Esophagus (tissue), 2 donors: Measurements from ENCODE around the gene CDK6. TPM values are rescaled to one million over a fixed set of nuclear protein-coding genes. Genes with fewer than 3 reads are reported as not detected.

Source experiments
- H3K27ac ChIP-seq, 2 donors: one replicate each; pipeline ENCODE4 v1.5.1; 2013; ENCODE audit warnings: low read depth in 2 of 2, mild to moderate bottlenecking in 2 of 2, inconsistent platforms in 1 of 2, low read length in 1 of 2, moderate library complexity in 1 of 2
- H3K27me3 ChIP-seq, 2 donors: one replicate each; pipeline ENCODE4 v1.6.1; 2013; ENCODE audit warnings: low read length in 2 of 2, control low read depth in 1 of 2, mild to moderate bottlenecking in 1 of 2; ENCODE audit not compliant: insufficient read depth in 2 of 2, control insufficient read depth in 1 of 2
- H3K36me3 ChIP-seq, 2 donors: one replicate each; pipeline ENCODE4 v1.6.1; 2013; ENCODE audit warnings: low read length in 1 of 2; ENCODE audit not compliant: control insufficient read depth in 2 of 2, insufficient read depth in 2 of 2
- H3K4me1 ChIP-seq, 2 donors: one replicate each; pipeline ENCODE4 v1.6.1; 2013; ENCODE audit warnings: low read length in 1 of 2; ENCODE audit not compliant: control insufficient read depth in 2 of 2, insufficient read depth in 2 of 2
- H3K4me3 ChIP-seq, 2 donors: one replicate each; pipeline ENCODE4 v1.5.1; 2013; ENCODE audit warnings: low read length in 2 of 2, mild to moderate bottlenecking in 2 of 2, low read depth in 1 of 2, moderate library complexity in 1 of 2
- H3K9me3 ChIP-seq, 2 donors: one replicate each; pipeline ENCODE4 v1.6.1; 2013; ENCODE audit warnings: mild to moderate bottlenecking in 2 of 2, low read depth in 1 of 2, low read length in 1 of 2, moderate library complexity in 1 of 2; ENCODE audit not compliant: control insufficient read depth in 2 of 2, insufficient read depth in 1 of 2
- WGBS, 2 donors: extraction: QIAGEN DNeasy Blood & Tissue Kit; methylation state at CpG; one replicate each; pipeline ENCODE4 v1.1.7; 2013; 5-methylcytosine and 5-hydroxymethylcytosine counted together
- polyA plus RNA-seq, 2 donors: library from polyadenylated mRNA; stranded (reverse); fragments of 200-250 nt; gene quantifications; one replicate each; pipeline ENCODE4 v1.2.3, GENCODE V29; 2013
- donor health status: healthy with polysubstance abuse.
- donor health status: Bipolar disorder and iron deficiency.

The CDK6 gene
- polyA plus RNA-seq, 2 donors = 1.4 to 2.2 TPM

DNA sequence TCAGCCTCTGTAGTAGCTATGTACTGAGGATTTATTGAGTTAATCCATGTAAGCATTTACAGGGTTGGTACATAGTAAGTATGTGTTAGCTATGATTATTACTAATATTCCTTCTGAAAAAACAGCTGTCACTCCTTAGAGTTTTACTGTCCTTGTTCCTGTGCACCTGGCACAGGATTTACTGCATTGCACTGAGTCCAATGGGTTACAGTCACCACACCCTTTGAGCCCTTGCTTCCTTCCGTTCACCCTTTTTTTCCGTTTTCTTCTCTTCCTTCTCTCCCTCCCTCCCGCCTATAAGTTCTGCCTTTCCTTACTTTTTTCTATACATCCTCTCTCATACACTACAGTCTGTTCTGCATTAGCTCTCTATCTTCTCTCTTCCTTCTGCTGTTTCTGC is 12.5 kb upstream of the CDK6 start:
- Histone ChIP-seq H3K4me1 (no peaks in the 10 kb centered on the region), H3K4me3 (no peak overlapping the region), H3K36me3 (no peaks in the 10 kb centered on the region), H3K9me3 (no peaks in the 10 kb centered on the region), H3K27me3 (no peaks in the 10 kb centered on the region), H3K27ac (no peak overlapping the region)
- 68 to 86% methylated on average over 3 of the region's 3 CpGs for WGBS, 2 donors

DNA sequence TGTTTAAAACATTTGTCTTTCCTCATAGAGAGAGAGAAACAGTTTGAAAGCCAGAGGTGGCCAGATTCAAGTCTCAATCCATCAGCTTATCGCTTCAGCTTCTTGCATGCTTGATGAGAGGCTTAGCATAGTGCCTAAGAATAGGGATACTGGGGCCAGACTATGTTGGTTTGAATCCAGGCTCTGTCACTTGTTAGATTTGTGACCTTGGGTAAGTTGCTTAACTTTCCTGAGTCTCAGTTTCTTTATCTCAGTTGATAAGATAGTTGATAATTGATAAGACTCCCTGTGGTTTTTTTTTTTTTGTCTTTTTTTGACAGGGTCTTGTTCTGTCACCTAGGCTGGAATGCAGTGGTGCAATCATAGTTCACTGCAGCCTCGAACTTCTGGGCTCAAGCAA is 12.1 kb upstream of the CDK6 start:
- Histone ChIP-seq H3K27me3 (no peaks in the 10 kb centered on the region), H3K4me1 (no peaks in the 10 kb centered on the region), H3K9me3 (no peaks in the 10 kb centered on the region), H3K4me3 (no peak overlapping the region), H3K36me3 (no peaks in the 10 kb centered on the region), H3K27ac (no peak overlapping the region)
- WGBS, 2 donors = 82 to 88% methylated on average over 2 of the region's 2 CpGs

DNA sequence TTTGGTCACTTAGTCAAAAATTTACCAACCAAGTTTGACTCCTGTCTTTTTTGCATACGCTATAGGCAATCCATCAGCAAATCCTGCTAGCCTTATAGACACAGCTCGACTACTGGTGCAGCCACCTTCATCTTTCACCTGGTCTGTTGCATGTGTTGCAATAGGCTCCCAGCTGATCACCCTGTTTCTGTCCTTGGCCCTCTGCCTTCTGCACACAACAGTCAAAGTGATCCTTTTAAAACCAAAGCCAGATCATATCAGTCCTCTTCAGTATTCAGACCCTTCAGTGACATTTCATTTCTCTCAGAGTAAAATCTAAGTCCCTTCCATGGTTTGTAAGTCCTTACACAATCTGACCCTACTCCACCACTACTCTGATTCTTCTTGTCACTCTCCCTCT is 10.9 kb upstream of the CDK6 start:
- Histone ChIP-seq H3K9me3 (no peaks in the 10 kb centered on the region), H3K4me1 (no peaks in the 10 kb centered on the region), H3K4me3 (no peak overlapping the region), H3K36me3 (no peaks in the 10 kb centered on the region), H3K27ac (no peak overlapping the region), H3K27me3 (no peaks in the 10 kb centered on the region)
- WGBS, 2 donors = 87 to 90% methylated on average over 2 of the region's 2 CpGs

DNA sequence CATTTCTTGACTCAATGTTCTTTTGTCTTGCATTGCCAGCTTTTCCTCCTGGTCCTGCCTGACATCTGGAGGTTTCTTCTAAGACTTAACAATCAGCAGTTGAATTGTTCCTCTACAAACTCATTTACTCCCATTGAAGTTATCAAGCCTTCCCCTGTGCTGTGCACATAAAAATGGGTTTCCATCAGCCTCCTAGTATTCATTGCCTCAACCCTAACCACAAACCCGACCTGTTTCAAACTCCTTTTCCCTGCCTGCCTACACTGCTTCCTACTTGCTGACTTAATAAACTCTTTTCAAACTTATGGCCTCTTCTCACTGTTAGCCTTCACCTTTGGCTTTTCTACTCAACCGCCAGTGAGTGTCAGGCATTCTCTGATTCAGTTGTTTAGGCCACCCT is 9.4 kb upstream of the CDK6 start:
- Histone ChIP-seq H3K36me3 (no peaks in the 10 kb centered on the region), H3K4me1 (no peaks in the 10 kb centered on the region), H3K9me3 (no peaks in the 10 kb centered on the region), H3K4me3 (no peak overlapping the region), H3K27ac (no peak overlapping the region), H3K27me3 (no peaks in the 10 kb centered on the region)
- WGBS, 2 donors = 77 to 81% methylated on average over 2 of the region's 2 CpGs

DNA sequence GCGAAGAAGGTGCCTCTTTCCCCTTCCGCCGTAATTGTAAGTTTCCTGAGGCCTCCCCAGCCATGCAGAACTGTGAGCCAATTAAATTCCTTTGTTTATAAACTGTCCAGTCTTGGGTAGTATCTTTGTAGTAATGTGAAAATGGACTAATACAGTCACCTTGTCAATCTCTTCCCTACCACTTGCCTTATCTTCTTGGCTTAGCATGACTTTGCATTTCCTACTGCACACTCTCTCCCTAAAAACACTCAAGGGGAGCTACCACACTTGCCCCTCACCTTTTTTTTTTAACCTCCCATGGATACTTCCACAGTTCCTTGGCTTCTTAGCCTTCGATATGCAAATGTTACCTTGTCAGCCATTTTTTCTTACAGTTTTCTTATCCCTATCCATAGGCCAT is 7.4 kb upstream of the CDK6 start:
- Histone ChIP-seq H3K9me3 (no peaks in the 10 kb centered on the region), H3K27ac (no peak overlapping the region), H3K4me1 (no peaks in the 10 kb centered on the region), H3K27me3 (no peaks in the 10 kb centered on the region), H3K36me3 (no peaks in the 10 kb centered on the region), H3K4me3 (no peak overlapping the region)
- 90 to 93% methylated on average over 4 of the region's 4 CpGs for WGBS, 2 donors

DNA sequence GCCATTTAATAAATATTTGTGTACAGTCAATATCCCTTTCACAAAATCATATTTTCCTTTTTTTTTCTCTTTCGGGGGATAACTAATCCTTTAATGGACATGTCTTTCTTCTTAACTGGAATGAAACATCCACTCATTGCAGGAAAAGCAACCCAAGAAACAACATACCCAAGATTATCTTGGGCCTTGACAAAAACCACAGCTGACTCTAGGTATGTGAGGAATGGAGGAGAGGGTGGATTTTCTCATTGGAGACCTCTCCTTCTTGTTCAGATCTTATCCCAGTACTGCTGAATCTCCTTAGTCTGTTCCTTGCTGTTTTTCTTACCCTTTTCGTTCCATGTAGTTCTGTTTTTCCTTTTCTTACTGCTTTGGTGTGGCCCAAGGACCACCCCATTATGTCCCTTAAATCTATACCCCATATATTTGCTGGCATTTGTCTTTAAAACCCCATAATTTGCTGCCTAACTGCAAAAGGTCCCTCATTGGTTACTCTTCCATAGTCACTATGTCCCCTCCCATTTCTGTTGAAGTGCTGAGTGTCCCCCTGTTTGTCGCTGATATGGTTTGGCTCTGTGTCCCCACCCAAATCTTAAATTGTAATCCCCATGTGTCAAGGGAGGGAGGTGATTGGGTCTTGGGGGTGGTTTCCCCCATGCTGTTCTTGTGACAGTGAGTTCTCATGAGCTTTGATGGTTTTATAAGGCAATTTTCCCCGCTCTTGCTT is 6.8 kb upstream of the CDK6 start:
- 91 to 95% methylated on average over 4 of the region's 4 CpGs for WGBS, 2 donors
- Histone ChIP-seq H3K27ac (no peak overlapping the region), H3K4me3 (no peak overlapping the region), H3K9me3 (no peaks in the 10 kb centered on the region), H3K36me3 (no peaks in the 10 kb centered on the region), H3K27me3 (no peaks in the 10 kb centered on the region), H3K4me1 (no peaks in the 10 kb centered on the region)

DNA sequence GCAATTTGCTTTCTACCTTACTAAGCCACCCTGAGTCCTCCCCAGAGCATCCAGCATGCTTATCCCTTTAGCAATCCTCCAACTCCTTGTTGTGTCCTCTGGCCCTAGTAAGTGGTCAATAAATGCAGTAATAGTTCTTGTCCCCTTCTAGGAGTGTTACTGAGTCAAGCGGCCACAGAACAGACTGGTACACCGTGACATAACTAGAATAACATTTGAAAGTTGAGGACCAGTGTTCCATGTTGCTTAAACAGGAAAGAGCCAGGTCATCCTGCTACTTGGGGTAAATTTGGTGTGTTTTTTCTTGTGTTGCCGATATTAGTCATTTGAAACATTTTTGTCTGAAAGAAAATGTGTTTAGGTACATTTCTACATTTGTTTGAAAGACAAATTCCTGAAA is 4.8 kb upstream of the CDK6 start:
- Histone ChIP-seq H3K4me1 (no peaks in the 10 kb centered on the region), H3K9me3 (no peaks in the 10 kb centered on the region), H3K4me3 (no peak overlapping the region), H3K27me3 (no peaks in the 10 kb centered on the region), H3K27ac (no peak overlapping the region), H3K36me3 (no peaks in the 10 kb centered on the region)
- WGBS, 2 donors = 76 to 81% methylated on average over 3 of the region's 3 CpGs

DNA sequence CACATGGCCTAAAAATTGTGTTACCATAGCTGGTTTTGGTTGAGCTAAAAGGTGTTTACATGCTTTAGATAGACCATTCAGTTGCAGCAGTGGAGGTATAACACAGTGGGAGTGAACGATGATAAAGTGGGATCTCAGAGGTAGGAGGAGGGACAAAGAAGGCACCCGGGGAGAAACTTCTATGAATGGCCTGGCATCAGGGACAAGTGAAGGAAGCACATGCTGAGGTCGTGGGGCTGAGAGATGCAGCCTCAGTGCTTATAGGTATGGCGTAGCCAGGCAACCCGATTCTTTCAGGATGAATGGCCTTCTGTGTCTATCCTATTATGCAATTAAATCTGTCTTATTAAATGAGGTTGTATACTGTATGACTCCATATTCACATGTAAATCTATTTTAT is 3.9 kb upstream of the CDK6 start:
- no peaks in the 10 kb centered on the region for H3K9me3 ChIP-seq
- H3K4me3 ChIP-seq = no peak overlapping the region
- no peaks in the 10 kb centered on the region for H3K27me3 ChIP-seq
- H3K4me1 ChIP-seq = no peaks in the 10 kb centered on the region
- H3K27ac ChIP-seq = no peak overlapping the region
- no peaks in the 10 kb centered on the region for H3K36me3 ChIP-seq
- WGBS, 2 donors = 71 to 76% methylated on average over 5 of the region's 5 CpGs

DNA sequence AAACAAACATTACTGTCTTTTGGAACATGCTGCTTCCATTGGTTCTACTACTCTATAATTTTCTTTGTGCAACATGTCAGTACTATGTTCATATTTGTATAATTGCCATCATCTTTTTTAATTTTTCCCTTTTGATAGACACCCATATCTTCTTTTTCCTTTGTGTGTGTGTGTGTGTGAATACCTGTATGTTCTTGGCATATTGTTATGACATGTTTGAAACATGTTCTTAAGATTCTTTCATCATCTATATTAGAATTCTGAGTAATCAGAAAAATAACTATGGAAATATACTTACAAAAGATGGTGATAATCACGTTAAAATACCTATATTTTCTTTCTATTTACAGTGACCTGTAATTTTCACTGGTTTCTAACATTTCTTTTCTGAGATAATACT is 3.5 kb upstream of the CDK6 start:
- no peak overlapping the region for H3K27ac ChIP-seq
- H3K27me3 ChIP-seq = no peaks in the 10 kb centered on the region
- H3K4me1 ChIP-seq = no peaks in the 10 kb centered on the region
- H3K9me3 ChIP-seq = no peaks in the 10 kb centered on the region
- no peaks in the 10 kb centered on the region for H3K36me3 ChIP-seq
- H3K4me3 ChIP-seq = no peak overlapping the region
- WGBS, 2 donors = 52 to 53% methylated on average over 1 of the region's 1 CpG

DNA sequence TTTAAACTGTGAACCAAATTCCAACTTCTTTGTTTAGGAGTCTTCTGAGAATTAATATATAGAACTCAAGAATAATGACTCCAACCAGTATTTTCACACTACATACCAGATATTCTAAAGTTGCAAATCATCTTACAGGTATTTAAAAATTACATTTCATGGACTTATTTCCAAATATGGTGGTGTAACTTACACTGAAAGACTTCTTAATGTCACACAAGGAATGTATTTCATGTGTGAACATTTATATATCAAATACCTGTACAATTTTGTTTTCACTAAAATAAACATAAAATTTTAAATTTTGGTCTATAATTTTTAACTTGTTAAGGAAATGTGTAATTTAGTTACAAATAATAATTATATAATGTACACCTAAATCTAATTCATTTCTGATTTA is 2.6 kb upstream of the CDK6 start:
- H3K27ac ChIP-seq = no peak overlapping the region
- no peaks in the 10 kb centered on the region for H3K27me3 ChIP-seq
- no peaks in the 10 kb centered on the region for H3K9me3 ChIP-seq
- H3K36me3 ChIP-seq = no peaks in the 10 kb centered on the region
- H3K4me3 ChIP-seq = no peak overlapping the region
- no peaks in the 10 kb centered on the region for H3K4me1 ChIP-seq
